Muscle layer of colon (tissue), 2 donors: ENCODE measurements around the gene EBI3.
A peak's percentile ranks its signal among the peaks of the same experiment; 100 is the strongest.
"Not testable (repeated sequence)": the region's sequence is repeated elsewhere in the genome, so short reads cannot be mapped to it uniquely, and the experiment has no call there.

Source experiments
- H3K27ac ChIP-seq: one replicate; pipeline ENCODE4 v1.7.0; 2013; ENCODE audit warnings: low read depth, mild to moderate bottlenecking, low read length, moderate library complexity
- H3K27me3 ChIP-seq, 2 donors: one replicate each; pipeline ENCODE4 v1.7.0; 2013; ENCODE audit warnings: low read length in 2 of 2, mild to moderate bottlenecking in 2 of 2; ENCODE audit not compliant: insufficient read depth in 2 of 2, control insufficient read depth in 1 of 2
- H3K36me3 ChIP-seq: one replicate; pipeline ENCODE4 v1.7.0; 2013; ENCODE audit warnings: mild to moderate bottlenecking, low read length; ENCODE audit not compliant: insufficient read depth
- H3K4me1 ChIP-seq: one replicate; pipeline ENCODE4 v1.7.0; 2013; ENCODE audit warnings: mild to moderate bottlenecking, low read length; ENCODE audit not compliant: insufficient read depth
- H3K4me3 ChIP-seq, 2 donors: one replicate each; pipeline ENCODE4 v1.7.0; 2013; ENCODE audit warnings: low read length in 2 of 2, low read depth in 1 of 2, mild to moderate bottlenecking in 1 of 2, moderate library complexity in 1 of 2
- H3K9ac ChIP-seq: one replicate; pipeline ENCODE4 v1.7.0; 2013; ENCODE audit warnings: low read length
- H3K9me3 ChIP-seq: one replicate; pipeline ENCODE4 v1.7.0; 2013; ENCODE audit warnings: mild to moderate bottlenecking, low read length
- donor health status: abdominal sarcoma.
- donor health status: Adenocarcinoma of cecum.

Gene EBI3

GRCh38 chr19:4245938-4246337, 16.6 kb downstream of the EBI3 start:
- not testable (repeated sequence) for H3K27me3 ChIP-seq, H3K9me3 ChIP-seq, H3K4me3 ChIP-seq, H3K27ac ChIP-seq, H3K9ac ChIP-seq
- peaks cover 12% of the 10 kb centered on the region for H3K36me3 ChIP-seq
- H3K4me1 ChIP-seq: peaks cover 11% of the 10 kb centered on the region

- Histone ChIP-seq H3K4me3 (peak within 1 kb of the TSS; percentile 62 to 73), H3K9me3 (no peaks in the 10 kb centered on the region), H3K36me3 (peaks cover 22% of the 10 kb centered on the region), H3K4me1 (peaks cover 11% of the 10 kb centered on the region), H3K9ac (peak within 1 kb of the TSS; percentile 57), H3K27ac (peak within 1 kb of the TSS; percentile 81), H3K27me3 (no peaks in the 10 kb centered on the region)
Measured at GRCh38 chr19:4246767-4247593, 17.7 kb downstream of the EBI3 start, which contains the start of gene YJU2. YJU2 (plus strand) TSS chr19:4247080; CDS start chr19:4247147, 67 bp downstream.

- no peak overlapping the region for H3K27ac ChIP-seq
- no peaks in the 10 kb centered on the region for H3K9me3 ChIP-seq
- no peak overlapping the region for H3K9ac ChIP-seq
- H3K4me3 ChIP-seq: no peak overlapping the region
- no peaks in the 10 kb centered on the region for H3K4me1 ChIP-seq
- H3K27me3 ChIP-seq: no peaks in the 10 kb centered on the region
- H3K36me3 ChIP-seq: peaks cover 41% of the 10 kb centered on the region
Measured at GRCh38 chr19:4256563-4256962, 27.2 kb downstream of the EBI3 start.

GRCh38 chr19:4257025-4257424, 27.7 kb downstream of the EBI3 start:
- Histone ChIP-seq H3K4me1 (no peaks in the 10 kb centered on the region), H3K4me3 (no peak overlapping the region), H3K27me3 (no peaks in the 10 kb centered on the region), H3K9ac (no peak overlapping the region), H3K27ac (no peak overlapping the region), H3K9me3 (no peaks in the 10 kb centered on the region), H3K36me3 (peaks cover 38% of the 10 kb centered on the region)

DNA sequence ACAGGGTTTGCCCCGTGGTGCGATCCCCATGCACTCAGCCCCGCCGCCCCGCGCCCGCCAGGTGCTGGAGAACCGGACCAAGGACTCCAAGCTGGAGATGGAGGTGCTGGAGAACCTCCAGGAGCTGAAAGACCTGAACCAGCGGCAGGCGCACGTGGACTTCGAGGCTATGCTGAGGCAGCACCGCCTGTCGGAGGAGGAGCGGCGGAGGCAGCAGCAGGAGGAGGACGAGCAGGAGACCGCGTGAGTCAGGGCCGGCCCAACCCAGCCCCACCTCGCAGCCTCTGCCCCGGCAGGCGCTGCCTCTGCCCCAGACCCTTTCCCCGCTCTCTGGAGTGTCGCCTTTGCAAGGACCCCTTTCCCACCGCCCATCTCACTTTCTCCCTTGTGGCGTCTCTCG, 28.9 kb downstream of the EBI3 start:
- H3K27ac ChIP-seq: no peak overlapping the region
- H3K36me3 ChIP-seq: peaks cover 41% of the 10 kb centered on the region

GRCh38 chr19:4260613-4261191, 31.4 kb downstream of the EBI3 start:
- no peaks in the 10 kb centered on the region for H3K4me1 ChIP-seq
- peaks cover 30% of the 10 kb centered on the region for H3K36me3 ChIP-seq
- H3K4me3 ChIP-seq: no peak overlapping the region
- no peak overlapping the region for H3K27ac ChIP-seq
- no peaks in the 10 kb centered on the region for H3K27me3 ChIP-seq
- H3K9me3 ChIP-seq: no peaks in the 10 kb centered on the region
- no peak overlapping the region for H3K9ac ChIP-seq

More for the DNA sequence above, 28.9 kb downstream of the EBI3 start:
- no peaks in the 10 kb centered on the region for H3K9me3 ChIP-seq
- H3K4me1 ChIP-seq: no peaks in the 10 kb centered on the region
- H3K27me3 ChIP-seq: no peaks in the 10 kb centered on the region
- no peak overlapping the region for H3K4me3 ChIP-seq
- H3K9ac ChIP-seq: no peak overlapping the region

DNA sequence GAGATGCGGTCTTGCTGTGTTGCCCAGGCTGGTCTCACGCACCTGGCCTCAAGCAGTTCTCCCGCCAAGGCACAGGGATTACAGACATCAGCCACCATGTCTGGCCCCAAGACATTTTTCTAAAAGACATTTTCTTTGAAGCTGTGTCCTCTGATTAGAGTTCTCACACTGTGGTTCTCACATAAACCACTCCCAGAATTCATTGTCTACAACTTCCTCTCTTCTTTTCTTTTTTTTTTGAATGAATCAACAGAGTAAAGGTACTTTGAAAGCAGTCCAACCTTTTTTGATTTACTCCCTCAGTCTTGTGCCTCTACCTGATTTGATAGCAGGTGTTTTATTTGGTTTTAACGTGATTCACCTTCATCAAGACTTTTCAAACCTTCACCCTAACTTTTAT, 35.5 kb downstream of the EBI3 start:
- Histone ChIP-seq H3K36me3 (peaks cover 41% of the 10 kb centered on the region), H3K27me3 (no peaks in the 10 kb centered on the region), H3K9me3 (no peaks in the 10 kb centered on the region), H3K4me3 (no peak overlapping the region), H3K27ac (no peak overlapping the region), H3K9ac (no peak overlapping the region), H3K4me1 (no peaks in the 10 kb centered on the region)

DNA sequence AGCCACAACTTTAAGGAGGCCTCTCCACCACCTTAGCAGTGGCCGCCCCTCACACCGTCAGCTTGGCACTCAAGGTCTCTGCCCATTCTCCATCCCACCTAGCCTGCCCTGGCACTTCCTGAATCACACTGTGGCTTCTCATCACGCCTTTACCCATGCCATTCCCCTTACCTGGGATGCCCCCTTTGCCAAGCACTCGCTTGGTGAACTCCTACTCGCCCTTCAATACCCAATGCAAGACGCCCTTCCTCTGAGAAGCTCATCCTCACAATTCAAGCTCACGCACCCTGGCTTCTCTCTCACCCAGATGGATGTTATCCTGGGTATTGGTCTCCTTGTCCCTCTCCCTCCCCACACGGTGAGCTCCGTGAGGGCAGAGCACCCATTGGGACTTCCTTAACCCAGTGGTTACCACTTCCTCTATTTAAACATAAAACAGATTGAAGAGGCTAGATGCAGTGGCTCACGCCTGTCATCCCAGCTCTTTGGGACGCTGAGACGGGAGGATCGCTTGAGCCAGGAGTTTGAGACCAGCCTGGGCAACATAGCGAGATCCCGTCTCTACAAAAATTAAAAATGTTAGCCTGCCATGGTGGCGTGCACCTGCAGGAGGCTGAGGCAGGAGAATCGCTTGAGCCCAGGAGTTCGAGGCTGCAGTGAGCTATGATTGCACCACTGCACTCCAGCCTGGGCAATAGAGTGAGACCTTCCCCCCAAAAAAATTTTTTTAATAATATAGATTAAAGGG, 37.1 kb downstream of the EBI3 start:
- H3K4me1 ChIP-seq: no peaks in the 10 kb centered on the region
- no peak overlapping the region for H3K9ac ChIP-seq
- H3K27me3 ChIP-seq: no peaks in the 10 kb centered on the region
- H3K9me3 ChIP-seq: no peaks in the 10 kb centered on the region
- no peak overlapping the region for H3K4me3 ChIP-seq
- no peak overlapping the region for H3K27ac ChIP-seq
- peaks cover 35% of the 10 kb centered on the region for H3K36me3 ChIP-seq

- H3K9ac ChIP-seq: no peak overlapping the region
- no peaks in the 10 kb centered on the region for H3K4me1 ChIP-seq
- no peaks in the 10 kb centered on the region for H3K9me3 ChIP-seq
- no peak overlapping the region for H3K27ac ChIP-seq
- no peak overlapping the region for H3K4me3 ChIP-seq
- no peaks in the 10 kb centered on the region for H3K27me3 ChIP-seq
- peaks cover 34% of the 10 kb centered on the region for H3K36me3 ChIP-seq
Measured at GRCh38 chr19:4267101-4267900, 38.0 kb downstream of the EBI3 start.

DNA sequence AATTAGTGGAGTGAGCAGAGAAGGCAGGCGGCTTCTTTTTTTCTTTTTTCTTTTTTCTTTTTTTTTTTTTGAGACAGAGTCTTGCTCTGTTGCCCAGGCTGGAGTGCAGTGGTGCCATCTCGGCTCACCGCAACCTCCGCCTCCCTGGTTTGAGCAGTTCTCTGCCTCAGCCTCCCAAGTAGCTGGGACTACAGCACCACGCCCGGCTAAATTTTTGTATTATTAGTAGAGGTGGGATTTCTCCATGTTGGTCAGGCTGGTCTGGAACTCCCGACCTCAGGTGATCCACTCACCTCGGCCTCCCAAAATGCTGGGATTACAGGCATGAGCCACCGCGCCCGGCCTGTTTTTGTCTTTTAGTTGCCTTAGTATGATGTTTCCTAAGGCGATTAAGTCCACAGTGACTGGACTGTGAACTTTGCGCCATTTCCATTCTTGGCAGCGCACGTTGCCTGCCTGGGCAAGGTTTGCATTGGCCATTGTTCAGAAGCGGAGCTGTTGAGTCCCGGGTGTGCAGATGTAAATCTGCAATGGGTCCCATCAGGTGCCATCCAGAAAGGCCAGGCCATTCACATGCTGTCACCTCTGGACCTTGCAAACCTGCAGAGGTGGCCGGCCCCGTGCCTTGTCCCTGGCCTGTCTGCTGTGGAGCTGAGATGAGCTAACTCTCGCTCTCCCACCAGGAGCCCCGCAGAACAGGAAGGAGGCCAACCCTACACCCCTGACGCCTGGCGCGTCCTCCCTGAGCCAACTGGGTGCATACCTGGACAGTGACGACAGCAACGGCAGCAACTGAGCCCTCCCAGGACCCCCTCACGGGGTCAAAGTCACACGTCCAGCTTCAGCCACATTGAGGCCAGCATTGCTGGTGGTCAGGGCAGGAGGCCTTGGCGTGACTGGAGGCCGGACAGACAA, 38.8 kb downstream of the EBI3 start:
- H3K4me1 ChIP-seq: no peaks in the 10 kb centered on the region
- peaks cover 27% of the 10 kb centered on the region for H3K36me3 ChIP-seq
- no peaks in the 10 kb centered on the region for H3K9me3 ChIP-seq
- H3K9ac ChIP-seq: no peak overlapping the region
- no peak overlapping the region for H3K4me3 ChIP-seq
- H3K27ac ChIP-seq: no peak overlapping the region
- H3K27me3 ChIP-seq: no peaks in the 10 kb centered on the region
